GM23248 (cell line): ENCODE results near the gene EXD3.

Source experiments
- EZH2 ChIP-seq: fragments of 200-600 bp; sonication (generic); IDR thresholded peaks from 2 replicates; pipeline ENCODE4 v1.6.1; 2018; ENCODE audit warnings: antibody characterized with exemption, mild to moderate bottlenecking; ENCODE audit not compliant: insufficient read depth, poor library complexity, severe bottlenecking
- EZH2phosphoT487 ChIP-seq: fragments of 200-600 bp; sonication (generic); IDR thresholded peaks from 2 replicates; pipeline ENCODE4 v1.6.1; 2018; ENCODE audit warnings: antibody characterized with exemption, moderate library complexity, mild to moderate bottlenecking, low read depth; ENCODE audit not compliant: insufficient read depth

- no peak for TF ChIP-seq EZH2phosphoT487
- TF ChIP-seq EZH2, result no peak
Observed at GRCh38 chr9:137306850-137307254, 116.1 kb downstream of the EXD3 start.
